Panc1 (cell line): ENCODE results near the gene COL6A3. TPM values are rescaled to one million over a fixed set of nuclear protein-coding genes. Genes with fewer than 3 reads are reported as not detected.

Experiments used
- ATAC-seq: fragments of 200-7000 bp; cut with Tn5 transposase; 2 replicates; pipeline ENCODE4 v1.9.1; 2020; ENCODE audit warnings: mild to moderate bottlenecking, moderate library complexity
- BruUV-seq: library from RNA; stranded (reverse); fragments of 400-500 nt; replicated peaks from 2 replicates; lab custom pipeline; 2021; lab: Mats Ljungman, UMichigan
- CTCF ChIA-PET: fragments of 300-600 bp; sonication (Branson Sonifier 250); formaldehyde crosslinking; loops from one replicate; lab custom pipeline; 2022; ENCODE audit warnings: antibody characterized with exemption; lab: Charles Lee
- POLR2A ChIA-PET: fragments of 300-600 bp; sonication (Branson Sonifier 250); formaldehyde crosslinking; loops from one replicate; lab custom pipeline; 2022; ENCODE audit warnings: antibody characterized with exemption; lab: Charles Lee
- DNase-seq: peaks from one replicate; pipeline ENCODE4 v3.0.0-alpha.2; 2010; ENCODE audit warnings: low read depth, low spot score
- H3K27ac ChIP-seq: 2 replicates; pipeline ENCODE4 v1.5.1; 2011; ENCODE audit warnings: mild to moderate bottlenecking, low read length, inconsistent platforms
- H3K27me3 ChIP-seq: fragments of 200-500 bp; sonication (Bioruptor generic); 2 replicates; pipeline ENCODE4 v1.6.0; 2014; ENCODE audit warnings: low read length, inconsistent platforms; ENCODE audit not compliant: control insufficient read depth, insufficient read depth
- H3K36me3 ChIP-seq: fragments of 200-500 bp; sonication (Bioruptor generic); 2 replicates; pipeline ENCODE4 v1.5.1; 2014; ENCODE audit warnings: inconsistent platforms, mild to moderate bottlenecking, low read length, moderate library complexity; ENCODE audit not compliant: control insufficient read depth, insufficient read depth
- H3K4me1 ChIP-seq: 2 replicates; pipeline ENCODE4 v1.5.1; 2011; ENCODE audit warnings: inconsistent platforms, mild to moderate bottlenecking, low read length, moderate library complexity; ENCODE audit not compliant: control insufficient read depth, insufficient read depth
- H3K4me3 ChIP-seq, 2 experiments: 2 replicates each; pipeline ENCODE4 v1.5.1; 2011 to 2012; ENCODE audit warnings: low read depth in 2 of 2, low read length in 2 of 2, mild to moderate bottlenecking in 2 of 2, inconsistent platforms in 1 of 2, moderate library complexity in 1 of 2
- H3K9me3 ChIP-seq: fragments of 200-500 bp; sonication (Bioruptor generic); 2 replicates; pipeline ENCODE4 v1.5.1; 2014; ENCODE audit warnings: low read depth, mild to moderate bottlenecking, inconsistent platforms, low read length, moderate library complexity; ENCODE audit not compliant: control insufficient read depth, insufficient read depth
- POLR2AphosphoS5 ChIP-seq: IDR thresholded peaks from 2 replicates; pipeline ENCODE4 v1.6.1; 2012; ENCODE audit warnings: mild to moderate bottlenecking, low read depth, low read length, moderate library complexity
- SIN3A ChIP-seq: IDR thresholded peaks from 2 replicates; pipeline ENCODE4 v1.6.1; 2012; ENCODE audit warnings: low read depth, mild to moderate bottlenecking, low read length, moderate library complexity, borderline replicate concordance; ENCODE audit not compliant: insufficient read depth
- TCF7L2 ChIP-seq: IDR thresholded peaks from 2 replicates; pipeline ENCODE4 v1.6.1; 2011; ENCODE audit warnings: mild to moderate bottlenecking, low read depth, low read length, inconsistent platforms
- in situ Hi-C: cut with HindIII; loops from 2 replicates; pipeline ENCODE4 v1.10.0; 2016; ENCODE audit warnings: low sequenced_read_pairs, low pct_unique_long_range_greater_than_20kb
- intact Hi-C: fragments of 100-400 bp; cut with micrococcal nuclease; formaldehyde crosslinking; loops from one replicate; pipeline ENCODE4 v1.10.0; 2022; ENCODE audit not compliant: unreplicated experiment
- total RNA-seq: library from RNA; stranded (reverse); gene quantifications from one replicate; pipeline ENCODE4 v1.2.1, GENCODE V29; 2021; ENCODE audit not compliant: unreplicated experiment
- TF ChIP-seq, protein P1 (sequence below): fragments of 450-650 bp; IDR thresholded peaks from 2 replicates; pipeline ENCODE4 v1.5.1; 2017; ENCODE audit warnings: mild to moderate bottlenecking
- TF ChIP-seq, protein P2 (sequence below), 2 experiments: IDR thresholded peaks; 2 replicates each; pipeline ENCODE4 v1.6.1; 2011 to 2012; ENCODE audit warnings: low read depth in 2 of 2, control low read depth in 1 of 2, low read length in 1 of 2, mild to moderate bottlenecking in 1 of 2, moderate library complexity in 1 of 2; ENCODE audit not compliant: insufficient read depth in 1 of 2

COL6A3 gene
- total RNA-seq, 1 experiment from 2014 or later: 0.69 TPM

DNA sequence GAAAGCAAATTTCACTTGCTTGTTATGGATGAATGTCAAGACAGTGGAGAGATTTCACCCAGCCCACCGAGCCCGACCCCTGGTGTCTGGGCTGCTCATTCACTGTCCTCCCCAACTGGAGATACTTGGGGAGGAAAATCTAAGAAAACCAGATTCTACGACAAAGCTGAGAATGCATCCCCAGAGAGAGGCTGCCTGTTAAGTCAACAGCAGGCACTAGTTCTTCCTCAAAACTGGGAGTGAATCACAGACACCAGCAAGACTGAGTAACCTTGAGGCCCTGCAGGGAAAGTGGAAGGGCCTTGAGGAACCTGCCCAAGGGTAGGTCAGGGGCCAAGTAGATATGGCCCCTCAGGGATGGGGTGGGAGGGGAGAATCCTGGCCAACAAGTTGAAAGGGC, 38.9 kb upstream of the COL6A3 start:
- POLR2A ChIA-PET: no interaction called here
- no peaks in the 10 kb centered on the region for H3K27me3 ChIP-seq

GRCh38 chr2:237451643-237452469, 37.9 kb upstream of the COL6A3 start:
- in situ Hi-C loops (no loop called here), intact Hi-C loops (no loop called here)
- no TSS peak for BruUV-seq
- Histone ChIP-seq H3K27me3 (no peaks in the 10 kb centered on the region), H3K4me1 (no peaks in the 10 kb centered on the region), H3K9me3 (no peaks in the 10 kb centered on the region), H3K36me3 (no peaks in the 10 kb centered on the region), H3K4me3 (no peak overlapping the region), H3K27ac (no peak overlapping the region)
- TF ChIP-seq TCF7L2 (no peak), SIN3A (no peak), POLR2AphosphoS5 (no peak)
- TF ChIP-seq, protein P1, sequence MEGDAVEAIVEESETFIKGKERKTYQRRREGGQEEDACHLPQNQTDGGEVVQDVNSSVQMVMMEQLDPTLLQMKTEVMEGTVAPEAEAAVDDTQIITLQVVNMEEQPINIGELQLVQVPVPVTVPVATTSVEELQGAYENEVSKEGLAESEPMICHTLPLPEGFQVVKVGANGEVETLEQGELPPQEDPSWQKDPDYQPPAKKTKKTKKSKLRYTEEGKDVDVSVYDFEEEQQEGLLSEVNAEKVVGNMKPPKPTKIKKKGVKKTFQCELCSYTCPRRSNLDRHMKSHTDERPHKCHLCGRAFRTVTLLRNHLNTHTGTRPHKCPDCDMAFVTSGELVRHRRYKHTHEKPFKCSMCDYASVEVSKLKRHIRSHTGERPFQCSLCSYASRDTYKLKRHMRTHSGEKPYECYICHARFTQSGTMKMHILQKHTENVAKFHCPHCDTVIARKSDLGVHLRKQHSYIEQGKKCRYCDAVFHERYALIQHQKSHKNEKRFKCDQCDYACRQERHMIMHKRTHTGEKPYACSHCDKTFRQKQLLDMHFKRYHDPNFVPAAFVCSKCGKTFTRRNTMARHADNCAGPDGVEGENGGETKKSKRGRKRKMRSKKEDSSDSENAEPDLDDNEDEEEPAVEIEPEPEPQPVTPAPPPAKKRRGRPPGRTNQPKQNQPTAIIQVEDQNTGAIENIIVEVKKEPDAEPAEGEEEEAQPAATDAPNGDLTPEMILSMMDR: no peak
- TF ChIP-seq, protein P2, sequence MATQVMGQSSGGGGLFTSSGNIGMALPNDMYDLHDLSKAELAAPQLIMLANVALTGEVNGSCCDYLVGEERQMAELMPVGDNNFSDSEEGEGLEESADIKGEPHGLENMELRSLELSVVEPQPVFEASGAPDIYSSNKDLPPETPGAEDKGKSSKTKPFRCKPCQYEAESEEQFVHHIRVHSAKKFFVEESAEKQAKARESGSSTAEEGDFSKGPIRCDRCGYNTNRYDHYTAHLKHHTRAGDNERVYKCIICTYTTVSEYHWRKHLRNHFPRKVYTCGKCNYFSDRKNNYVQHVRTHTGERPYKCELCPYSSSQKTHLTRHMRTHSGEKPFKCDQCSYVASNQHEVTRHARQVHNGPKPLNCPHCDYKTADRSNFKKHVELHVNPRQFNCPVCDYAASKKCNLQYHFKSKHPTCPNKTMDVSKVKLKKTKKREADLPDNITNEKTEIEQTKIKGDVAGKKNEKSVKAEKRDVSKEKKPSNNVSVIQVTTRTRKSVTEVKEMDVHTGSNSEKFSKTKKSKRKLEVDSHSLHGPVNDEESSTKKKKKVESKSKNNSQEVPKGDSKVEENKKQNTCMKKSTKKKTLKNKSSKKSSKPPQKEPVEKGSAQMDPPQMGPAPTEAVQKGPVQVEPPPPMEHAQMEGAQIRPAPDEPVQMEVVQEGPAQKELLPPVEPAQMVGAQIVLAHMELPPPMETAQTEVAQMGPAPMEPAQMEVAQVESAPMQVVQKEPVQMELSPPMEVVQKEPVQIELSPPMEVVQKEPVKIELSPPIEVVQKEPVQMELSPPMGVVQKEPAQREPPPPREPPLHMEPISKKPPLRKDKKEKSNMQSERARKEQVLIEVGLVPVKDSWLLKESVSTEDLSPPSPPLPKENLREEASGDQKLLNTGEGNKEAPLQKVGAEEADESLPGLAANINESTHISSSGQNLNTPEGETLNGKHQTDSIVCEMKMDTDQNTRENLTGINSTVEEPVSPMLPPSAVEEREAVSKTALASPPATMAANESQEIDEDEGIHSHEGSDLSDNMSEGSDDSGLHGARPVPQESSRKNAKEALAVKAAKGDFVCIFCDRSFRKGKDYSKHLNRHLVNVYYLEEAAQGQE (IDR thresholded peaks at IDR 0.05; ENCODE audit: insufficient read depth in 1 of 2, low read depth in 2 of 2, low read length in 1 of 2): no peak
- POLR2A ChIA-PET: no interaction called here
- ATAC-seq (peak; percentile 44; the same call in 1 of the 2 replicates), DNase-seq (no peak)
- CTCF ChIA-PET: interaction anchor here (1.1 kb wide), 1 partner anchor 30 kb away, joined by 3 read pairs; no protein-coding TSS in a partner anchor

More for the DNA sequence above, 38.9 kb upstream of the COL6A3 start:
- in situ Hi-C loops: no loop called here
- intact Hi-C loops: no loop called here
- CTCF ChIA-PET: no interaction called here
- no peak for TF ChIP-seq SIN3A
- no peak for TF ChIP-seq POLR2AphosphoS5
- TF ChIP-seq TCF7L2: no peak
- TF ChIP-seq, protein P1: no peak
- TF ChIP-seq, protein P2 (IDR thresholded peaks at IDR 0.05; ENCODE audit: insufficient read depth in 1 of 2, low read depth in 2 of 2, low read length in 1 of 2): no peak
- DNase-seq (no peak), ATAC-seq (no peak)
- no peak overlapping the region for H3K4me3 ChIP-seq
- H3K27ac ChIP-seq: no peak overlapping the region
- H3K36me3 ChIP-seq: no peaks in the 10 kb centered on the region
- BruUV-seq: no TSS peak
- no peaks in the 10 kb centered on the region for H3K4me1 ChIP-seq
- H3K9me3 ChIP-seq: no peaks in the 10 kb centered on the region
